ENCODE results near the gene BPGM.

DNA sequence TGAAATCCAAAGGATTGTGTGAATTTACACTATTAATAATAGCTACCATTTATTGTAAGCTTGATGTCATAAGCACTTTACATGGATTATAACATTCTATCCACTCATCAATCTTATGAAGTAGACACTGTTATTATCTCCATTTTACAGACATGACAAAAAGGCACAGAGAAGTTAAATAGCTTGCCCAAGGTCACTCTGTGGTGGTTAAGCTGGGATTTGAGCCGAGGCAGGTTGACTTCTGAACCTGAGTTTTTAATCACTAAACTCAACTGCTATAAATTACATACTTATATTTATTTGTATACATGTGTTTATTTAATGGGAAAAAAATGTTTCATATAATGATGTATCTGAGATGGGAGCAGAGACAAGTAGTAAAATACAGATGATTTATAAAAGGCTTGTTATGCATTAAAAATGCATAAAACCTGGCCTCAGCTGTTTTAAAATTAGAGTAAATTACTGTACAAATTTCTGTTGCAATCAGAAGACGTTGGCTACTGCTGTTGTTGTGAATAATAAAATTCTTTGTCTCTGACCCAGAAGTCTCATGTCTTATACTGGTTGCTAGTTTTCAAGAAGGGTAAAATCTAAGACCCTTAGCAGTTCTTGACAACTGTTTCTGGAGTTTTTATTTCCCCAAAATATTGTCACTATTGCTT, 71.7 kb downstream of the BPGM start:
- no peak for TF ChIP-seq EZH2 (IDR thresholded peaks at IDR 0.05; ENCODE audit: insufficient read depth, low read length)
- TF ChIP-seq, protein P1, sequence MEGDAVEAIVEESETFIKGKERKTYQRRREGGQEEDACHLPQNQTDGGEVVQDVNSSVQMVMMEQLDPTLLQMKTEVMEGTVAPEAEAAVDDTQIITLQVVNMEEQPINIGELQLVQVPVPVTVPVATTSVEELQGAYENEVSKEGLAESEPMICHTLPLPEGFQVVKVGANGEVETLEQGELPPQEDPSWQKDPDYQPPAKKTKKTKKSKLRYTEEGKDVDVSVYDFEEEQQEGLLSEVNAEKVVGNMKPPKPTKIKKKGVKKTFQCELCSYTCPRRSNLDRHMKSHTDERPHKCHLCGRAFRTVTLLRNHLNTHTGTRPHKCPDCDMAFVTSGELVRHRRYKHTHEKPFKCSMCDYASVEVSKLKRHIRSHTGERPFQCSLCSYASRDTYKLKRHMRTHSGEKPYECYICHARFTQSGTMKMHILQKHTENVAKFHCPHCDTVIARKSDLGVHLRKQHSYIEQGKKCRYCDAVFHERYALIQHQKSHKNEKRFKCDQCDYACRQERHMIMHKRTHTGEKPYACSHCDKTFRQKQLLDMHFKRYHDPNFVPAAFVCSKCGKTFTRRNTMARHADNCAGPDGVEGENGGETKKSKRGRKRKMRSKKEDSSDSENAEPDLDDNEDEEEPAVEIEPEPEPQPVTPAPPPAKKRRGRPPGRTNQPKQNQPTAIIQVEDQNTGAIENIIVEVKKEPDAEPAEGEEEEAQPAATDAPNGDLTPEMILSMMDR (IDR thresholded peaks at IDR 0.05; ENCODE audit: insufficient read depth, low read depth, low read length), result no peak
